ENCODE data around the gene NAPSA. TPM values are rescaled to one million over a fixed set of nuclear protein-coding genes. Genes with fewer than 3 reads are reported as not detected.
A peak's percentile ranks its signal among the peaks of the same experiment; 100 is the strongest.
"Not testable (repeated sequence)": the region's sequence is repeated elsewhere in the genome, so short reads cannot be mapped to it uniquely, and the experiment has no call there.

The NAPSA gene
- polyA plus RNA-seq, 4 donors, result 9.0 to 11.0 (median 10.0) TPM

GRCh38 chr19:50361290-50362029 lies 4.0 kb downstream of the NAPSA start:
- no peak for DNase-seq (ENCODE audit: low read depth in 4 of 4, low spot score in 2 of 4)

GRCh38 chr19:50359328-50359818 lies 6.1 kb downstream of the NAPSA start:
- DNase-seq (ENCODE audit: low read depth in 4 of 4, low spot score in 2 of 4), result no peak

DNA sequence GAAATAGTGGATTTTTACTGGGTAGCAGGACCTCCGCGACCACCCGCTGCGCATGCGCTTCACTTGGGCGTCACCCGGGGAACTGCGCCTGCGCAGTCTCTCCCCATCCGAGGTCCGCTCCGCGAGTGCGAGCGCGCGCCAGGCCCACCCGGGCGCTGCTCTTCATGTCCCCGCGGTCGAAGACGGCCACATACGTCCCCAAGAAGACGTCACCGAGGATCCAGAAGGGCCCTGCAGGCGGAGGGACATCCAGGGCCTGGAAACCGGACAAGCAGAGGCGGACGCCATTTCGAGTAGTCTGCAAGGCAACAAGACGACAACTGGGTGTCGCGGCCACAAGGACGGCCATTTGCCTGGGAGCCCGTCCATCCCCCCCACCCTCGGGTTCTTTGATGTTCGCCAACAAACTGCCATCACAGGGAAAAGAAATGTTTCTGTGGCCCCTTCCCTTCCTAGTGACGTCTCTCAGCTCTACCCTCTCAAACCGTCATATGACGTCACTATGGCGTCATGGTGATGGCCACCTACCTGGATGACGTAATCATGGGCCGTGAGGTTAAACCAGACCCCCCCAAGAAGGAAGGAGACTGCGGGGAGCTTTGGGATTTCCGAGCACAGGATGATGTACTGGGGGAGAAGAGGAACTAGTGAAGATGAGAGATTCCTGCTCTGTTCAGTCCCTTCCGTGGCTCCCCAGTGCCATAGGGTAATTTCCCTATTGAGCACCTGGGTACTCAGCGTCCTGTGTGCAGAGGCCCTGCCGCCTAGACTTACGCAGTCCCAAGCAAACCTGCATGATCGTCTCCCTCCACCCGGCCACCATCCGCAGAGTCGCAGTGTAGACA lies 6.7 kb downstream of the NAPSA start:
- DNase-seq (ENCODE audit: low read depth in 4 of 4, low spot score in 2 of 4), result peak in 2 of 4 donors; percentile 57 to 61

DNA sequence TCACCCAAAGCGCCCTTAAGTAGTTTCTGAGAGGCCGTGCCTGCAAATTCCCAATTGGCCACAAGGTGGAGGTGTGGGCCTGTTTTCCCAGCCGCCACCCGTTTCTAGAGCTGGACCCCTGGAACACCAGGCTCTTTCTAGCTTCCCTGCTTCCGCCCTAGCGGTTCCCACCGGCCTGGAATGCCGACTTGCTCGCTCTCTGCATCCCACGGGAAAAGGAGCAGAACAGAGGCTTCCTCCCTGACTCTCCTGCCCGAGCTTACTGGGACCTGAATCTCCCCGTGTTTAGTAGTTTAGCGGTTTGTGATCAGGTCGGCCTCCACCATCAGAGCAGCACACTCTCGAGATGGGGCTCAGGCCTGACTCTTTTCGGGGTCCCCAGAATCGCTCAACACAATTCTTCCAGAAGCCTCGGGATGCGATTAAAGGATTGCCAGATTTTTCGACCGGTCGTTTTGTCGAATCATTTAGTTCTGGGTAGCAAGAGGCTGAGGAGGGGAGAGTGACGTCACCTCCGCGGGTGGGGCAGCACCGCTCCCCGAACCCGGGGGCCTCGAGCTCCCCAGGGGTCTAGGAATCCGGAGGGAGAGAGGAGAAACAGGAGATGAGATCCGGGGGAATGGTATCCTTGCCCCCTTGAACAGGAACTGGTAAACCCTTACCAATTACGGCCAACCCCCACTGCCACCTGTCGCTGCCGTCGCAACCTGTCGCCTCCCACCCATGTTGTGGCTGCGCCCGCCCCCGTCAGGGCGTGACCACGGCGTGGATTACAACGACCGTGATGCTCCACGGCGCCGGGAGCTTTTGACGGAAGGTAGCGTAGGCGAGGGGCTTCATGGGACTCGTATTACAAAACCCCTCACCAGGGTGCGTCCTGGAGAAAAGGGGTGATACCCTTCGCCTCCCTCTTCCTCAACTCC lies 8.0 kb downstream of the NAPSA start:
- DNase-seq (ENCODE audit: low read depth in 4 of 4, low spot score in 2 of 4), result peak in 2 of 4 donors; percentile 26 to 53

DNA sequence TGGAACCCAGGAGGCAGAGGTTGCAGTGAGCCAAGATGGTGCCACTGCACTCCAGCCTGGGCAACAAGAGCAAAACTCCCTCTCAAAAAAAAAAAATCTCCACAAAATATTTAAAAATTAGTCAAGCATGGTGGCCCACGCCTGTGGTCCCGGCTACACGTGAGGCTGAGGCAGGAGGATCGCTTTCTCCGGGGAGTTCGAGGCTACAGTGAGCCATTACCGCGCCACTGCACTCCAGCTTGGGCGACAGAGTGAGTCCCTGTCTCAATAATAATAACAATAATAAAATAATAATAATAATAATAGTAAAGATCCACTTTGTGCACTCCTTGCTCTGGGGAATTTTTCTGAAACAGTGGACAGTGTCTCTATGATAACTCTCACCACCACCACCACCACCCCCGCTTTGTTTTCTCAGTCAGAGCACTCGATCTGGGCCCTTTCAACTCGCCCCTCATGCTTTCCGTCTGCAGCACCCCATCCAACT lies 8.7 kb downstream of the NAPSA start:
- DNase-seq (ENCODE audit: low read depth in 4 of 4, low spot score in 2 of 4), result no peak

DNA sequence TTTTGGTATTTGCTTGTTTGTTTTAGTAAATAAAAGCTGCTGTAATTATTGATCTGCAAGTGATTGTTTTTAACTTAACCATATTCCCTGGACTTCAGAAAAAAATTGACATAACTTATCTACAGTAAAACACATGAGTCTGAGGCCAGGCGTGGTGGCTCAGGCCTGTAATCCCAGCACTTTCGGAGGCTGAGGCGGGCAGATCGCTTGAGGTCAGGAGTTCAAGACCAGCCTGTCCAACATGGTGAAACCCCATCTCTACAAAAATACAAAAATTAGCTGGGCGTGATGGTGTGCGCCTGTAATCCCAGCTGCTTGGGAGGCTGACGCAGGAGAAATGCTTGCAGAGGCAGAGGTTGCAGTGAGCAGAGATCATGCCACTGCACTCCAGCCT lies 12.0 kb downstream of the NAPSA start:
- not testable (repeated sequence) for DNase-seq (ENCODE audit: low read depth in 4 of 4, low spot score in 2 of 4)

- no peak for DNase-seq (ENCODE audit: low read depth in 4 of 4, low spot score in 2 of 4)
Measured at GRCh38 chr19:50352242-50352641, 13.2 kb downstream of the NAPSA start.

- DNase-seq (ENCODE audit: low read depth in 4 of 4, low spot score in 2 of 4), result no peak
Measured at GRCh38 chr19:50349277-50350057, 16.0 kb downstream of the NAPSA start.

- DNase-seq (ENCODE audit: low read depth in 4 of 4, low spot score in 2 of 4), result not testable (repeated sequence)
Measured at GRCh38 chr19:50347089-50347581, 18.3 kb downstream of the NAPSA start.

GRCh38 chr19:50344661-50345318 lies 20.6 kb downstream of the NAPSA start:
- no peak for DNase-seq (ENCODE audit: low read depth in 4 of 4, low spot score in 2 of 4)

- no peak for DNase-seq (ENCODE audit: low read depth in 4 of 4, low spot score in 2 of 4)
Measured at GRCh38 chr19:50341091-50341564, 24.3 kb downstream of the NAPSA start.

DNA sequence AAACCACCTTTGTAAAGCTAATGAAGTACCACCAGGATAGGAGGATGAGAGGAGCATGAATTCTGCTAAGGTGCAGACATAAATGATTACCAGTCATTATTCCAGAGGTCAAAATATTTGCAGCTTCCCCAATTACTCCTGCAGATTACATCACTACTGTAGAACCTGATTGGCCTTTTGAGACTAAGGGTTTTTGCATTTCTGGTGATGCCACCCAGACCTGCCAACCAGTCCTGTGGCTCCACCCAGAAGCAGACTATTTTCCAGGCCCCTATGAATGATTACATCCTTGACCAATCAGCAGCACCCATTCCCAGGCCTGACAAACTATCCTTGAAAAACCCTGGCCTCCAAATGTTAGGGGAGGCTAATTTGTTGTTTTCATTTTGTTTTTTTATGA lies 25.1 kb downstream of the NAPSA start:
- DNase-seq (ENCODE audit: low read depth in 4 of 4, low spot score in 2 of 4), result no peak

GRCh38 chr19:50337031-50337430 lies 28.4 kb downstream of the NAPSA start:
- DNase-seq (ENCODE audit: low read depth in 4 of 4, low spot score in 2 of 4), result not testable (repeated sequence)

DNA sequence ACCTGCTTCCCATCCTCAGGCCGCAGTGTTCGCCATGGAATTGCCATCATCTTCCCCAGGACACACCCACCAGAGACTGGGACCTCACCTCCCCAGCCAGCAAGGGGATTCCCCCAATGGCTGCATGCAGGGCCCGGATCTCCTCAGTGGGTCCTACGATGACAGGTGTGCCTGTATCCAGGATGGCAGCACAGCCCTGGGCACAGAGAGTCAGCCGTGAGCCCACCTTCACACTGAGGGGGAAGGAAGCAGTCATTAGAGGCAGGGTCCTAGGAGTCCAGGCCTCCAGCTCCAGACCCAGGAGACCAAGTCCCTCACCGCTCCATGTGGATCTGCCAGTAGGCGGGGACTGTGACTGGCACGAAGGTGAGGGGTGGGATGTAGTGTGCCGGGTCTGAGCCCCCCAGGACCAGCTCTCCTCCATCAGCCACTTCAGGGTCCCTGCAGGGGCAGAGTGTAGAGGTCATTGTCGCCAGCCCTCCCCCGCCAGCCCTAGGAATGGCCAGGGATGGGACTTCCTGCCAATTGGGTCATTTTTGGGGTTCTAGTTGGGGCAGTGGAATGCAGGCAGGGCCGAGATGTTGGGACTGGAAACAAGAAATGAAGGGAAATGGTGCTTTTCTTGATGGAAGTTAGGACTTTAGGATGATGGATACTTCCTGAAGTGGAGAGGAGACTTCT lies 30.6 kb downstream of the NAPSA start:
- no peak for DNase-seq (ENCODE audit: low read depth in 4 of 4, low spot score in 2 of 4)

DNA sequence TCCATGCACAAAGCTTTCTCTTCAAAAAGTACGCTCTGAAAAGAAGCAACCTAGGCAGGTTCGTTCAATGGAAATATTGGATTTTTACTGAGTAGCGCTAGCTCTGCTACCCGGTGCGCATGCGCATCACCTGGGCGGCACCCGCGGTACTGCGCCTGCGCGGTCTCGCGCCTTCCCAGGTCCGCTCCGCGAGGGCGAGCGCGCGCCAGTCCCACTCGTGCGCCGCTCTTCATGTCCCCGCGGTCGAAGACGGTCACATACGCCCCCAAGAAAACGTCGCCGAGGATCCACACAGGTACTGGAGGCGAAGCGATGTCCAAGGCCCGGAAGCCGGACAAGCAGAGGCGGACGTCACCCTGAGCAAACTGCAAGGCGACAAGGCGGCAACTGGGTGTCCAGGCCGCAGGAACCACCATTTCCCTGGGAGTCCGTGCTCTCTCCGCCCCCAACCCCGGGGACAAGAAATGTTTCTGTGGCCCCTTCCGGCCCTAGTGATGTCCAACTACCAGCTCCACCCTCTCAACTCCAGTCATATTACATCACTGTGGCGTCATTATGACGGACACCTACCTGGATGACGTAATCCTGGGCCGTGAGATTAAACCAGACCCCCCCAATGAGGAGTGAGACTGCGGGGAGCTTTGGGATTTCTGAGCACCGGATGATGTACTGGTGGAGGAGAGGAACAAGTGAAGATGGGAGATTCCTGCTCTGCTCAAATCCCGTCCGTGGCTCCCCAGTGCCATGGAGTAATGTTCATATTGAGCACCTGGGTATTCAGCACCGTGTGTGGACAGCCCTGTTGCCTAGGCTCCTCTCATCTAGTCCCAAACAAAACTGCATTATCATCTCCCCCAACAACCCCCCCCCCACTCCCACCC lies 31.5 kb downstream of the NAPSA start:
- peak in 2 of 4 donors; percentile 75 to 89 for DNase-seq (ENCODE audit: low read depth in 4 of 4, low spot score in 2 of 4)

DNA sequence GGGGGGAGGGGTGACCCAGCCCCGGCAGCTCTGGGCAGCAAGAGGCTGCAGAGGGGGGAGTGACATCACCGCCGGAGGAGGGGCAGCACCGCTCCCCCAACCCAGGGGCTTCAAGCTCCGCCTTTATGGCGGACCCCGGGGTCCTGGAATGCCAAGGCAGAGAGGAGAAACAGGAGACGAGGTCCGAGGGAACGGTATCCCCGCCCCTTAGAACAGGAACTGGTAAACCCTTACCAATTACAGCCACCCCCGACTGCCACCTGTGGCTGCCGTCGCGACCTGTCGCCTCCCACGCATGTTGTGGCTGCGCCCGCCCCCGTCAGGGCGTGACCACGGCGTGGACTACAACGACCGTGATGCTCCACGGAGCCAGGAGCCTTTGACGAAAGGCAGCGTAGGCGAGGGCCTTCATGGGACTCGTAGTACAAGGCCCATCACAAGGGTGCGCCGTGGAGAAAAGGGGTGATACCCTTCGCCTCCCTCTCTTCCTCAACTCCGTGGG lies 32.2 kb downstream of the NAPSA start:
- DNase-seq (ENCODE audit: low read depth in 4 of 4, low spot score in 2 of 4), result peak in 3 of 4 donors; percentile 83 to 97 (median 88)

Data from left renal cortex interstitium (tissue), 4 donors.